Cortex of kidney (tissue), 1 donor: ENCODE results near the gene TNFRSF8.

Source experiments
- DNase-seq: peaks from one replicate; lab custom pipeline; 2025; lab: John Stamatoyannopoulos, UW

Gene TNFRSF8

GRCh38 chr1:12060500-12060899 lies 2.6 kb upstream of the TNFRSF8 start:
- no peak for DNase-seq

GRCh38 chr1:12064073-12064969 lies 1.2 kb downstream of the TNFRSF8 start:
- no peak for DNase-seq

- DNase-seq = no peak
Observed at GRCh38 chr1:12065872-12066271, 2.8 kb downstream of the TNFRSF8 start.

GRCh38 chr1:12067900-12068821 lies 5.1 kb downstream of the TNFRSF8 start:
- no peak for DNase-seq

- DNase-seq = no peak
Observed at GRCh38 chr1:12069623-12070244, 6.6 kb downstream of the TNFRSF8 start.

GRCh38 chr1:12071892-12072291 lies 8.8 kb downstream of the TNFRSF8 start:
- no peak for DNase-seq

GRCh38 chr1:12072741-12073140 lies 9.6 kb downstream of the TNFRSF8 start:
- DNase-seq = no peak

- no peak for DNase-seq
Observed at GRCh38 chr1:12073796-12074195, 10.7 kb downstream of the TNFRSF8 start.

- DNase-seq = no peak
Observed at GRCh38 chr1:12075195-12076114, 12.4 kb downstream of the TNFRSF8 start.

- DNase-seq = no peak
Observed at GRCh38 chr1:12076425-12077005, 13.4 kb downstream of the TNFRSF8 start.

GRCh38 chr1:12078575-12078937 lies 15.5 kb downstream of the TNFRSF8 start:
- DNase-seq = no peak

- DNase-seq = no peak
Observed at GRCh38 chr1:12078938-12079861, 16.1 kb downstream of the TNFRSF8 start.

- DNase-seq = no peak
Observed at GRCh38 chr1:12080156-12080555, 17.1 kb downstream of the TNFRSF8 start.

- no peak for DNase-seq
Observed at GRCh38 chr1:12080773-12081556, 17.9 kb downstream of the TNFRSF8 start.

- no peak for DNase-seq
Observed at GRCh38 chr1:12081648-12082396, 18.7 kb downstream of the TNFRSF8 start.

- no peak for DNase-seq
Observed at GRCh38 chr1:12082988-12083387, 19.9 kb downstream of the TNFRSF8 start.

GRCh38 chr1:12083766-12084165 lies 20.7 kb downstream of the TNFRSF8 start:
- no peak for DNase-seq

- DNase-seq = no peak
Observed at GRCh38 chr1:12085643-12086260, 22.6 kb downstream of the TNFRSF8 start.
